HL-60 (cell line): ENCODE results near the gene CD99L2.

Experiments
- DNase-seq, 2 experiments: peaks; one replicate each; pipeline ENCODE4 v3.0.0-alpha.2; 2010 to 2020; ENCODE audit warnings: low read depth in 1 of 2, low spot score in 1 of 2
- H3K27ac ChIP-seq: fragments of 250-450 bp; sonication (Bioruptor Pico); replicated peaks from 2 replicates; pipeline ENCODE4 v1.5.1; 2020; ENCODE audit warnings: mild to moderate bottlenecking, moderate library complexity
- H3K27me3 ChIP-seq: fragments of 250-450 bp; sonication (Bioruptor Pico); 2 replicates; pipeline ENCODE4 v1.5.1; 2021; ENCODE audit warnings: mild to moderate bottlenecking, moderate library complexity; ENCODE audit not compliant: insufficient read depth, poor library complexity, severe bottlenecking
- H3K4me3 ChIP-seq: replicated peaks from 2 replicates; pipeline ENCODE4 v1.5.1; 2011; ENCODE audit warnings: mild to moderate bottlenecking, control low read depth, low read length; ENCODE audit not compliant: insufficient read depth
- CTCF ChIP-seq: IDR thresholded peaks from one replicate; pipeline ENCODE4 v1.5.1; 2011; ENCODE audit warnings: low read length, control low read depth, inconsistent platforms; ENCODE audit not compliant: insufficient read depth
- GABPA ChIP-seq: IDR thresholded peaks from 2 replicates; pipeline ENCODE4 v1.6.1; 2012; ENCODE audit warnings: low read depth
- POLR2AphosphoS5 ChIP-seq: IDR thresholded peaks from 2 replicates; pipeline ENCODE4 v1.6.1; 2012; ENCODE audit warnings: low read depth
- REST ChIP-seq: IDR thresholded peaks from 2 replicates; pipeline ENCODE4 v1.6.1; 2012; ENCODE audit warnings: low read depth; ENCODE audit not compliant: insufficient replicate concordance
- SPI1 ChIP-seq: IDR thresholded peaks from 2 replicates; pipeline ENCODE4 v1.6.1; 2012; ENCODE audit warnings: low read depth, mild to moderate bottlenecking, borderline replicate concordance

Gene CD99L2

GRCh38 chrX:150781677-150782076, 116.8 kb downstream of the CD99L2 start:
- Histone ChIP-seq H3K27me3 (no peaks in the 10 kb centered on the region), H3K4me3 (no peak overlapping the region), H3K27ac (no peak overlapping the region)
- no peak for TF ChIP-seq REST
- TF ChIP-seq CTCF: no peak
- no peak for TF ChIP-seq SPI1
- TF ChIP-seq POLR2AphosphoS5: no peak
- no peak for TF ChIP-seq GABPA
- no peak for DNase-seq

- peak in 1 of 2 experiments; percentile 20 for DNase-seq
- Histone ChIP-seq H3K27ac (no peak overlapping the region), H3K4me3 (no peak overlapping the region), H3K27me3 (no peaks in the 10 kb centered on the region)
- no peak for TF ChIP-seq GABPA
Observed at GRCh38 chrX:150779385-150779784, 119.1 kb downstream of the CD99L2 start.

- Histone ChIP-seq H3K27me3 (no peaks in the 10 kb centered on the region), H3K27ac (no peak overlapping the region)
- TF ChIP-seq CTCF (no peak), REST (no peak), SPI1 (no peak), GABPA (no peak), POLR2AphosphoS5 (no peak)
Observed at GRCh38 chrX:150777328-150777992, 121.0 kb downstream of the CD99L2 start.

GRCh38 chrX:150775569-150776350, 122.7 kb downstream of the CD99L2 start:
- no peak for DNase-seq
- Histone ChIP-seq H3K27ac (no peak overlapping the region), H3K4me3 (no peak overlapping the region), H3K27me3 (no peaks in the 10 kb centered on the region)
- TF ChIP-seq POLR2AphosphoS5 (no peak), REST (no peak), GABPA (no peak), SPI1 (no peak), CTCF (no peak)

More at GRCh38 chrX:150777328-150777992, 121.0 kb downstream of the CD99L2 start:
- no peak for DNase-seq
- H3K4me3 ChIP-seq: no peak overlapping the region
